DND-41 (cell line): ENCODE data around the gene FAM227B.
"Not testable (repeated sequence)": the region's sequence is repeated elsewhere in the genome, so short reads cannot be mapped to it uniquely, and the experiment has no call there.

ENCODE experiments used
- ATAC-seq: fragments of 200-7000 bp; cut with Tn5 transposase; 3 replicates; pipeline ENCODE4 v1.9.1; 2021; ENCODE audit warnings: low read depth; ENCODE audit not compliant: insufficient read depth
- DNase-seq: peaks from one replicate; pipeline ENCODE4 v3.0.0-alpha.2; 2020
- H2AFZ ChIP-seq: 2 replicates; pipeline ENCODE4 v1.6.0; 2012; ENCODE audit warnings: low read depth, low read length
- H3K27ac ChIP-seq: 2 replicates; pipeline ENCODE4 v1.5.1; 2012; ENCODE audit warnings: low read length, inconsistent platforms
- H3K27me3 ChIP-seq: fragments of 200-600 bp; sonication (generic); 2 replicates; pipeline ENCODE4 v1.6.0; 2012; ENCODE audit warnings: low read length, mild to moderate bottlenecking, inconsistent platforms; ENCODE audit not compliant: insufficient read depth, poor library complexity
- H3K36me3 ChIP-seq: 2 replicates; pipeline ENCODE4 v1.5.1; 2012; ENCODE audit warnings: low read length, inconsistent platforms; ENCODE audit not compliant: insufficient read depth
- H3K4me1 ChIP-seq: 2 replicates; pipeline ENCODE4 v1.5.1; 2012; ENCODE audit warnings: mild to moderate bottlenecking, low read length; ENCODE audit not compliant: insufficient read depth
- H3K4me2 ChIP-seq: 2 replicates; pipeline ENCODE4 v1.6.0; 2012; ENCODE audit warnings: mild to moderate bottlenecking, moderate library complexity, low read length, inconsistent platforms; ENCODE audit not compliant: insufficient read depth
- H3K4me3 ChIP-seq, 2 experiments: fragments of 200-600 bp in 1 of 2; shearing (Covaris generic) in 1 of 2; 2 replicates each; pipeline ENCODE4 v1.5.1; 2012 to 2016; ENCODE audit warnings: inconsistent platforms in 2 of 2, low read length in 2 of 2, mild to moderate bottlenecking in 2 of 2, low read depth in 1 of 2, moderate library complexity in 1 of 2
- H3K79me2 ChIP-seq: 2 replicates; pipeline ENCODE4 v1.6.0; 2012; ENCODE audit warnings: low read length, inconsistent platforms; ENCODE audit not compliant: insufficient read depth
- H3K9ac ChIP-seq: 2 replicates; pipeline ENCODE4 v1.6.0; 2012; ENCODE audit warnings: low read depth, mild to moderate bottlenecking, inconsistent platforms, low read length, moderate library complexity
- H3K9me3 ChIP-seq: 2 replicates; pipeline ENCODE4 v1.5.1; 2012; ENCODE audit warnings: low read length, moderate library complexity, mild to moderate bottlenecking, inconsistent platforms; ENCODE audit not compliant: insufficient read depth, severe bottlenecking
- H4K20me1 ChIP-seq: 2 replicates; pipeline ENCODE4 v1.6.0; 2012; ENCODE audit warnings: low read length; ENCODE audit not compliant: insufficient read depth
- CTCF ChIP-seq: IDR thresholded peaks from 2 replicates; pipeline ENCODE4 v1.5.1; 2012; ENCODE audit warnings: borderline replicate concordance, low read length, moderate library complexity, mild to moderate bottlenecking; ENCODE audit not compliant: poor library complexity, severe bottlenecking; ENCODE audit errors: extremely low read depth
- EZH2 ChIP-seq: IDR thresholded peaks from 3 replicates; pipeline ENCODE4 v1.6.1; 2012; ENCODE audit warnings: borderline replicate concordance, low read depth, mild to moderate bottlenecking, moderate library complexity, low read length, inconsistent platforms; ENCODE audit not compliant: severe bottlenecking

FAM227B gene

DNA sequence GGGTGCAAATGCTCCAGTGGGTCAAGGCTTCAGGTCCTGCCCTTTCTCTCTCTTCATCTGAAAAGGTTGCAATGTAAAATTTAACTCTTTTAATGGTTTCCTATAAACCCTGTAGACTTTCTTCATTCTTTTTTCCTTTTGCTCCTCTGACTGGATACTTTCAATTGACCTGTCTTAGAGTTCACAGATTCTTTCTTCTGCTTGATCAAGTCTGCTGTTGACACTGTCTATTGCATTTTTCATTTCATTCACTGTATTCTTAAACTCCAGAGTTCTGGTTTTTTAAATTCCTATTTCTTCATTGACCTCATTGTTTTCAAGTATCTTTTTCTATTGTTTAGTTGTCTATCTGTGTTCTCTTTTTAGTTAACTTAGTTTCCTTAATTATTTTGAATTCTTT is 82.1 kb downstream of the FAM227B start:
- Histone ChIP-seq H3K79me2 (no peaks in the 10 kb centered on the region), H2AFZ (no peak overlapping the region), H3K4me3 (no peak overlapping the region), H4K20me1 (no peaks in the 10 kb centered on the region), H3K4me1 (no peaks in the 10 kb centered on the region), H3K4me2 (no peak overlapping the region), H3K9me3 (peaks cover 4% of the 10 kb centered on the region), H3K36me3 (no peaks in the 10 kb centered on the region), H3K9ac (no peak overlapping the region), H3K27me3 (no peaks in the 10 kb centered on the region), H3K27ac (no peak overlapping the region)
- no peak for DNase-seq
- TF ChIP-seq CTCF, result no peak
- ATAC-seq, result no peak

DNA sequence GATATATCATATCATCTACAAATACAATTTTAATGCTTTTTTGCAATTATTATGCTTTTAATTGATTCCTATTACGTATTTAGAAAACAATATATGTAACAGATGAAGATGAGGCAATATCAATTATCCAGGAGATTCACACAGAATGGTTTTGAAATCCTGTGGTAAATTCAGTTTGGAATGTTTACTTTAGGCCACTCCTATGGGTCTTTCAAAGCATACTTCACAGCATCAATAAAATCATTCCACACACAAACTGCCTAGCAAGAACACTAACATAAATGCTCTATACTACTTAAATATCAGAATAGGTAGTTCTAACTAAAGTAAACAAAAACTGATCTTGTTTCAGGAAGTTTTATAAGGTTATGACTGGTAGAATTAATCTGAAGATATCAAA is 90.5 kb downstream of the FAM227B start:
- no peak for ATAC-seq
- Histone ChIP-seq H2AFZ (no peak overlapping the region), H3K4me1 (no peaks in the 10 kb centered on the region), H3K27ac (no peak overlapping the region), H3K9me3 (no peaks in the 10 kb centered on the region), H3K79me2 (no peaks in the 10 kb centered on the region), H3K36me3 (no peaks in the 10 kb centered on the region), H3K4me3 (no peak overlapping the region), H3K4me2 (no peak overlapping the region), H4K20me1 (no peaks in the 10 kb centered on the region), H3K27me3 (no peaks in the 10 kb centered on the region), H3K9ac (no peak overlapping the region)
- TF ChIP-seq CTCF (no peak), EZH2 (no peak)
- no peak for DNase-seq

DNA sequence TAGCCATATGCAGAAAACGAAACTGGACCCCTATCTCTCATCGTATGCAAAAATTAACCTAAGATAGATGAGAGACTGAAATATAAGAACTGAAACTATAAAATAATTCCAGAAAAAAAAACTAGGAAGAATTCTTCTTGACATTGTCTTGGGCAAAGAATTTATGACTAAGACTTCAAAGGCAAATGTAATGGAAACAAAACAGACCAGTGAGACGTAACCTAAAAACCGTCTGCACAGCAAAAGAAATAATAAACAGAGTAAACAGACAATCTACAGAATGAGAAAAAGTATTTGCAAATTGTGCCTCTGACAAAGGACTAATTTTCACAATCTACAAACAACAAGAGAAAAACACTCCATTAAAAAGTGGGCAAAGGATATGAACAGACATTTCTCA is 92.3 kb downstream of the FAM227B start:
- Histone ChIP-seq H3K9ac (no peak overlapping the region), H3K9me3 (no peaks in the 10 kb centered on the region), H3K4me1 (no peaks in the 10 kb centered on the region), H3K79me2 (no peaks in the 10 kb centered on the region), H4K20me1 (no peaks in the 10 kb centered on the region), H2AFZ (no peak overlapping the region), H3K4me3 (no peak overlapping the region), H3K27me3 (no peaks in the 10 kb centered on the region), H3K27ac (no peak overlapping the region), H3K4me2 (no peak overlapping the region), H3K36me3 (no peaks in the 10 kb centered on the region)
- TF ChIP-seq CTCF, result no peak
- no peak for TF ChIP-seq EZH2
- DNase-seq (no peak), ATAC-seq (no peak)

DNA sequence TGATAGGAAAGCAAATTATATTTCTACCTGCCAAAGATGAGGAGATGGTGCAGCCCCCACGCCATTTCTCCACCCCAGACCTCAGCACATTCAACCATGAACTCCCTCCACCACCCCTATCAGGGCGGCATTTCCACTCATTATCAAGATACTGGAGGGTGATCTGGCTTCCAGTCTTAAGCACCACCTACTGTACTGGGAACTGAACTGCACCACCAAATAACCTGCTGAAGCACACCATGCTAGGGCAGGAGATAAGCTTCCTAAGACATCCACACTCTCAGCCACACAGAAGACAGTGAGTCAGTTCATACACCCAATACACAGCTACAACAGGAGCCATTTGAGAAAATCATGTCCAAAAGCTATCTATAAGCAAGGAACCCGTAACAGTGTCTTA is 98.8 kb downstream of the FAM227B start:
- Histone ChIP-seq H4K20me1 (no peaks in the 10 kb centered on the region), H3K36me3 (no peaks in the 10 kb centered on the region), H3K9me3 (no peaks in the 10 kb centered on the region), H3K27ac (no peak overlapping the region), H3K4me3 (no peak overlapping the region), H3K27me3 (no peaks in the 10 kb centered on the region), H3K79me2 (no peaks in the 10 kb centered on the region), H2AFZ (no peak overlapping the region), H3K4me2 (no peak overlapping the region), H3K9ac (no peak overlapping the region), H3K4me1 (no peaks in the 10 kb centered on the region)
- ATAC-seq, result no peak
- DNase-seq, result no peak
- TF ChIP-seq CTCF, result no peak

DNA sequence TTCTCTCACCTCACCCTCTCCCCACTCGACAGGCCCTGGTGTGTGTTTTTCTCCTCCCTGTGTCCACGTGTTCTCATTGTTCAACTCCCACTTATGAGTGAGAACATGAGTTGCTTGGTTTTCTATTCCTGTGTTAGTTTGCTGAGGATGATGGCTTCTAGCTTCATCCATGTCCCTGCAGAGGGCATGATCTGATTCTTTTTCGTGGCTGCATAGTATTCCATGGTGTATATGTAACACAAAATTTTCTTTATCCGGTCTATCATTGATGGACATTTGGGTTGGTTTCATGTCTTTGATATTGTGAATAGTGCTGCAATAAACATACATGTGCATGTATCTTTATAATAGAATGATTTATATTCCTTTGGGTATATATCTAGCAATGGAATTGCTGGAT is 107.9 kb downstream of the FAM227B start:
- not testable (repeated sequence) for H3K9ac ChIP-seq, H4K20me1 ChIP-seq, ATAC-seq, H3K4me2 ChIP-seq, H3K79me2 ChIP-seq, H3K27me3 ChIP-seq, H3K27ac ChIP-seq, H2AFZ ChIP-seq, H3K4me1 ChIP-seq, H3K4me3 ChIP-seq, DNase-seq, H3K36me3 ChIP-seq, H3K9me3 ChIP-seq
